Neutrophil (primary cell): Measurements from ENCODE around the gene HAUS6.

Source experiments
- H3K27ac ChIP-seq: fragments of 200-600 bp; sonication (generic); 2 replicates; pipeline ENCODE4 v1.5.1; 2016; ENCODE audit warnings: mild to moderate bottlenecking, moderate library complexity
- H3K27me3 ChIP-seq: fragments of 200-600 bp; sonication (generic); 2 replicates; pipeline ENCODE4 v1.6.0; 2016; ENCODE audit warnings: mild to moderate bottlenecking
- H3K36me3 ChIP-seq: fragments of 200-600 bp; sonication (generic); 2 replicates; pipeline ENCODE4 v1.5.1; 2017
- H3K4me1 ChIP-seq, 2 experiments: fragments of 200-600 bp in 1 of 2; sonication (generic) in 1 of 2; 1 replicate in 1 of 2; 2 replicates in 1 of 2; pipeline versions ENCODE4 v1.5.1 to v1.6.1; 2013 to 2016; ENCODE audit warnings: low read depth in 1 of 2, low read length in 1 of 2, mild to moderate bottlenecking in 1 of 2, moderate library complexity in 1 of 2; ENCODE audit not compliant: control insufficient read depth in 1 of 2, insufficient read depth in 1 of 2
- H3K4me3 ChIP-seq, 2 experiments: fragments of 200-600 bp in 1 of 2; sonication (generic) in 1 of 2; 1 replicate in 1 of 2; 2 replicates in 1 of 2; pipeline ENCODE4 v1.5.1; 2013 to 2016; ENCODE audit warnings: low read depth in 1 of 2, low read length in 1 of 2, mild to moderate bottlenecking in 1 of 2, moderate library complexity in 1 of 2
- H3K9me3 ChIP-seq: fragments of 200-600 bp; sonication (generic); 2 replicates; pipeline ENCODE4 v1.5.1; 2016
- TF ChIP-seq, protein P1 (sequence below): fragments of 200-600 bp; sonication (generic); IDR thresholded peaks from 2 replicates; pipeline ENCODE4 v1.5.1; 2016; ENCODE audit warnings: antibody characterized with exemption

The HAUS6 gene

DNA sequence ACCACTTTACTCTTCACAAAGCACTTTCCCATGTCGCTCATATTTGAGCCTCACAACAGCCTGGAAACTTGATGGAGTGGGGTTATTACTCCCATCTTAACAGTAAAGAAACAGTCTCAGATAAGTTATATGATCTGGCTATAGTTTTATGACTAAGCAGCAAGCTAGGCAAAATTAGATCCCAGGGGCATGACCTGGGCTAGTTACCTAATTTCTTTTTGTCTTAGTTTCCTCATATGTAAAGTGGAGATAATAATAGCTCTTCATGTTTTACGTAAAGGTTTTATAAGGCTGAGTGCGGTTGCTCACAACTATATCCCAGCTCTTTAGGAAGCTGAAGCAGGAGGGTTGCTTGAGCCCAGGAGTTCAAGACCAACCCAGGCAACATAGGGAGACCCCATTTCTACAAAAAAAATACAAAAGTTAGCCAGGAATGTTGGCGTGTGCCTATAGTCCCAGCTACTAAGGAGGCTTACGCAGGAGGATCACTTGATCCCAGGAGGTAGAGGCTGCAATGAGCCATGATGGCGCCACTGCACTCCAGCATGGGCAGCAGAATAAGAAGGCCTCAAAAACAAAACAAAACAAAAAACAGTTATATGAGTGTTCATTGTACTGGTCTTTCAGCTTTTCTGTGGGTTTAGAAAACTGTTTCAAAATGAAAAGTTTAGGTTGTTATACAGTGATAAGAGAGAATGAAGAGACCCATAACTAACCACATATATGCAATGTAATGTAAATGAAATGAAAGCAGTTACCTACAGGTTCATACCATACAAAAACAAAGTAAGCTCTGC, 31.0 kb upstream of the HAUS6 start:
- no peak overlapping the region for H3K27ac ChIP-seq
- H3K27me3 ChIP-seq = peaks cover 31% of the 10 kb centered on the region
- TF ChIP-seq, protein P1, sequence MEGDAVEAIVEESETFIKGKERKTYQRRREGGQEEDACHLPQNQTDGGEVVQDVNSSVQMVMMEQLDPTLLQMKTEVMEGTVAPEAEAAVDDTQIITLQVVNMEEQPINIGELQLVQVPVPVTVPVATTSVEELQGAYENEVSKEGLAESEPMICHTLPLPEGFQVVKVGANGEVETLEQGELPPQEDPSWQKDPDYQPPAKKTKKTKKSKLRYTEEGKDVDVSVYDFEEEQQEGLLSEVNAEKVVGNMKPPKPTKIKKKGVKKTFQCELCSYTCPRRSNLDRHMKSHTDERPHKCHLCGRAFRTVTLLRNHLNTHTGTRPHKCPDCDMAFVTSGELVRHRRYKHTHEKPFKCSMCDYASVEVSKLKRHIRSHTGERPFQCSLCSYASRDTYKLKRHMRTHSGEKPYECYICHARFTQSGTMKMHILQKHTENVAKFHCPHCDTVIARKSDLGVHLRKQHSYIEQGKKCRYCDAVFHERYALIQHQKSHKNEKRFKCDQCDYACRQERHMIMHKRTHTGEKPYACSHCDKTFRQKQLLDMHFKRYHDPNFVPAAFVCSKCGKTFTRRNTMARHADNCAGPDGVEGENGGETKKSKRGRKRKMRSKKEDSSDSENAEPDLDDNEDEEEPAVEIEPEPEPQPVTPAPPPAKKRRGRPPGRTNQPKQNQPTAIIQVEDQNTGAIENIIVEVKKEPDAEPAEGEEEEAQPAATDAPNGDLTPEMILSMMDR = no peak
- H3K4me1 ChIP-seq = peaks cover 2% of the 10 kb centered on the region in 2 experiments
- no peaks in the 10 kb centered on the region for H3K36me3 ChIP-seq
- no peak overlapping the region for H3K4me3 ChIP-seq
- no peaks in the 10 kb centered on the region for H3K9me3 ChIP-seq

DNA sequence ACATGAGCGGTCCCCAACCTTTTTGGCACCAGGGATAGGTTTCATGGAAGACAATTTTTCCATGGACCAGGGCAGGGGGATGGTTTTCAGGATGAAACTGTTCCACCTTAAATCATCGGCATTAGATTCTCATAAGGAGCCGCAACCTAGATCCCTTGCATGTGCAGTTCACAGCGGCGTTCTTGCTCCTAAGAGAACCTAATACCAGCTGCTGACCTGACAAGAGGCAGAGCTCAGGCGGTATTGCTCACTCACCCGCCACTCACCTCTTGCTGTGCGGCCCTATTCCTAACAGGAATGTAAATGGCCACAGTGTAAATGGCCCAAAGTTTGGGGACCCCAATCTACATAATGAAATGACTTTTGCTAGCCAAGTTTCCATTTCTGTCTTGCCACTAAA, 27.7 kb upstream of the HAUS6 start:
- TF ChIP-seq, protein P1 = no peak
- H3K36me3 ChIP-seq = no peaks in the 10 kb centered on the region
- no peaks in the 10 kb centered on the region for H3K9me3 ChIP-seq
- H3K27ac ChIP-seq = no peak overlapping the region
- H3K4me3 ChIP-seq = no peak overlapping the region
- H3K4me1 ChIP-seq = peaks cover 11 to 12% of the 10 kb centered on the region in 2 experiments
- peaks cover 59% of the 10 kb centered on the region for H3K27me3 ChIP-seq

DNA sequence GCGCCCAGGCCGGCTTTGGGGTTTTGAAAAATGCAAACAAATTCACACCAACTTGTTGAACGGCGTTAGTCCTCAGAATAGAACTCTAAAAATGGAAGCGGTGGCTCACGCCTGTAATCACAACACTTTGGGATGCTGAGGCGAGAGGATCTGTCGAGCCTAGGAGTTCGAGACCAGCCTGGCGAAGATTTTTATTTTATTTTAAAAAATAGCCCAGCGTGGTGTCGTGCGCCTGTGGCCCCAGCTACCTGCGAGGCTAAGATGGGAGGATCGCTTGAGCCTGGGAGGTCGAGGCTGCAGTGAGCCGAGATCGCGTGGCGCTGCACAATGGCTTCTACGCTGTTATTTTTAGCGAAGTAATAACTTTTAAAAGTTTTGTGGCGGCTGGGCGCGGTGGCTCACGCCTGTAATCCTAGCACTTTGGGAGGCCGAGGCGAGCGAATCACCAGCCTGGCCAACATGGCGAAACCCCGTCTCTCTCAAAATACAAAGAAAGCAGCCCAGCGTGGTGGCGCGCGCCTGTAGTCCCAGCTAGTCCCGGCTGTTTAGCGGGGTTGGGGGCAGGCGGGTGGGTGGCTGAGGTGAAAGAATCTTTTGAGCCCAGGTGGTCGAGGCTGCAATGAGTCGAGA, 25.3 kb upstream of the HAUS6 start:
- peak overlapping the region; percentile 35 for H3K27ac ChIP-seq
- H3K36me3 ChIP-seq = no peaks in the 10 kb centered on the region
- H3K9me3 ChIP-seq = no peaks in the 10 kb centered on the region
- peaks cover 11 to 12% of the 10 kb centered on the region in 2 experiments for H3K4me1 ChIP-seq
- TF ChIP-seq, protein P1 = no peak
- H3K27me3 ChIP-seq = peaks cover 59% of the 10 kb centered on the region
- peak overlapping the region; percentile 65 to 79 for H3K4me3 ChIP-seq

DNA sequence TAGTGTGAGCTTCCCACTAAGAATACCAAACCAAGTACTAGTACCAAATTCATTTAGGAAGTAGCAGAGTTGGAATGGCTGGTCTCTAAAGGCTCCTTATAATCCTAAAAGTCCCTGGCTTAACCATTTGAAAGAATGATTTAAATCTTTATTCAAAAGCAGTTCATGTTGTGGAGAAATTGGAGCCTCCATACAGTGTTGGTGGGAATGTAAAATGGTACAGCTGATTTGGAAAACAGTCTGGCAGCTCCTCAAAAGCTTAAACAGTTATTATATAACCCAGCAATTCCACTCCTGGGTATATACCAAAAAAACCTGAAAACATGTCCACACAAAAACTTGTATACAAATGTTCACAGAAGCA, 21.7 kb upstream of the HAUS6 start:
- Histone ChIP-seq H3K4me1 (peaks cover 12% of the 10 kb centered on the region in 2 experiments), H3K36me3 (no peaks in the 10 kb centered on the region), H3K9me3 (no peaks in the 10 kb centered on the region), H3K27me3 (peaks cover 35% of the 10 kb centered on the region), H3K27ac (no peak overlapping the region), H3K4me3 (no peak overlapping the region)
- TF ChIP-seq, protein P1 = no peak

DNA sequence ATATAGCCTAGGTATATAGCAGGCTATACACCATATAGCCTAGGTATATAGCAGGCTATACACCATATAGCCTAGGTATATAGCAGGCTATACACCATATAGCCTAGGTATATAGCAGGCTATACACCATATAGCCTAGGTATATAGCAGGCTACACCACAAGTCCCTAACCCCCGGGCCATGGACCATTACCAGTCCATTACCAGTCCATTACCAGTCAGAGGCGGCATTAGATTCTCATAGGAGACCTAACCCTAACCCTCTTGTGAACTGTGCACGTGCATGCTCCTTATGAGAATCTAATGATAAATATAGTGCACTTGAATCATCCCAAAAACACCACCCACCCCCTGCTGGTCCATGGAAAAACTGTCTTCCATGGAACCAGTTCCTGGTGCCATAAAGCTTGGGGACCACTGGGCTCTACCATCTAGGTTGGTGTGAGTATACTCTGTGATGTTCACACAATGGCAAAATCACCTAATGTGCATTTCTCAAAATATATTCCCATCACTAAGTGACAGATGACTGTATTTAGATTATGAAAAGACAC, 19.9 kb upstream of the HAUS6 start:
- no peaks in the 10 kb centered on the region for H3K9me3 ChIP-seq
- H3K4me1 ChIP-seq = peaks cover 10 to 11% of the 10 kb centered on the region in 2 experiments
- H3K4me3 ChIP-seq = no peak overlapping the region
- no peaks in the 10 kb centered on the region for H3K36me3 ChIP-seq
- peaks cover 17% of the 10 kb centered on the region for H3K27me3 ChIP-seq
- H3K27ac ChIP-seq = no peak overlapping the region
- TF ChIP-seq, protein P1 = no peak
